HG02763 (cell line): ENCODE measurements around the gene JAM2.
"Not testable (repeated sequence)": the region's sequence is repeated elsewhere in the genome, so short reads cannot be mapped to it uniquely, and the experiment has no call there.

Experiments used
- ATAC-seq: cut with Tn5 transposase; IDR thresholded peaks from one replicate; pipeline ENCODE4 v1.9.1; 2021; ENCODE audit warnings: mild to moderate bottlenecking, moderate library complexity; ENCODE audit not compliant: unreplicated experiment

The JAM2 gene

GRCh38 chr21:25714066-25714465, 75.0 kb downstream of the JAM2 start:
- not testable (repeated sequence) for ATAC-seq

DNA sequence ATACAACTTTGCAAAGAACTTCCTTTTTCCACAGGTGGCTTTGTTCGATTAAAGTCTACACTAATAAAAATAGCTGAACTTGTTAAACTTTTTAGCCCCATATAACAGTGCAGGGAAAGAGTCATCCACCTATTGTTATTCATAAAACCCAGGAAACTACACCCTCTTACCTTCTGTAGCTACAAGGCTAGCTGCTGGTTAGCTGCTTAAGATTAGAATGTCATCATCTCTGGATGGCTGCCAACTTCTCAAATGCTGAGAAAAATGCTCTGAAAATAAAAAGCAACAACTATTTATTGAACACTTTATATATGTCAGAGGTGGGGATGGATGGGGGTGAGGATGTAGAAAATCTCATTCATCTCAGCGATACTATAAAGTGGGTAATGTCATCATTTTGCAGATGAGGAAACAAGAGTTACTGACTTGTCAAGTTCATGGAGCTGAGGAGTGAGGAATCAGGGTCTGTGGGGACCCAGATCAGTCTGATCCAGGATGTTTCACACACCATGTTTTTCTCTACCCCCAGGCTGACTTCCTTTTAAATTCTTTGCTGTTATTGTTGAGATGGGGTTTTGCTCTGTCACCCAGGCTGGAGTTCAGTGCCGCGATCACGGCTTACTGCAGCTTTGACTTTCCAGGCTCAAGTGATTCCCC, 78.6 kb downstream of the JAM2 start:
- ATAC-seq = no peak

GRCh38 chr21:25721987-25722386, 82.9 kb downstream of the JAM2 start:
- no peak for ATAC-seq

- ATAC-seq = no peak
Measured at GRCh38 chr21:25722631-25723030, 83.6 kb downstream of the JAM2 start.

- ATAC-seq = no peak
Measured at GRCh38 chr21:25732091-25732760, 93.2 kb downstream of the JAM2 start.

DNA sequence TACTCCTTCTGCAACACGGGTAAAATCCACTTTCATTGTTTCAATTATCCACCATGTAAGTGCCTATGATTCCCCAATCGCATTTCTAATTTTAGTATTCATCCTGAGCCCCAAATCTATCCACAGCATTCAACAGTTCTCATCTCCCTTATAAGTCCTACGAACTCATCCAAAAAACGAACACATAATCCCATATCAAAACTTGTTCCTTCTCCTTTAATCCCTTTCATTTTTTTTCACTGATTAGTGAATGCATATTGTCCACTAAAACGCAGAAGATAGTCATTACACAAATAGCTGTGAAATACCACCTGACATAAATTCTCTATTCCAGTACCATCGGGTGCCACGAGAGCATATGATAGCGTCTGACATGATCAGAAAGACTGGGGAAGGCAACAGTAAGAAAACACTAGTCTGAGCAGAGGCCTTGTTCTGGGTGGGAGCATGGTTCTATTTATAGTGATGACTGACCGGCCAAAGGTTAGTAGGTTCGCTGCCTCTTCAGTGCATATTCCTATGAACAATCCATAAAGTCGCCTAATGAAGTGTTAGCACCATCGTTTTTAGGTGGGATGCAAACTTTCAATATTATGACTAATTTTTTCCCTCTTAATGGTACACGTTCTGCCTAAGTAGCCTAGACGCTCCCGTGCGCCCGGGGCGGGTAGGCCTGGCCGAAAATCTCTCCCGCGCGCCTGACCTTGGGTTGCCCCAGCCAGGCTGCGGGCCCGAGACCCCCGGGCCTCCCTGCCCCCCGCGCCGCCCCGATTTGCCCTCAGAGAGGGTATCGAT, 95.0 kb downstream of the JAM2 start:
- ATAC-seq = peak; percentile 4

DNA sequence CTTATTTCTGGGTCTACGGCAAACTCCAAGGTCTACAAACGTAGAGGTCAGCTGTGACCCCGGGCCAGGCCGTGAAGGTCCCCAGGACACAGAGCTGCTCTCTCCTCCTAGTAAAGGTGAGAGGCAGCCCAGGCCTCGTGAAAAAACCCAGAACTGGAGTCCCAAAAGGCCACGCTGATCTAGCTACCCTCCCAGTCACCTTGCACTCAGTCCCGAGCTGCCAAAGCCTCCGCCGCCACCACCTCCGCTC, 95.5 kb downstream of the JAM2 start:
- no peak for ATAC-seq

- peak; percentile 89 for ATAC-seq
Measured at GRCh38 chr21:25734904-25735645, 96.0 kb downstream of the JAM2 start, which contains the start of the genes ATP5PF and GABPA. Gene ATP5PF, minus strand, starts transcription at chr21:25734904. Its CDS starts 5,110 bp downstream, at chr21:25729794. Gene GABPA, plus strand, starts transcription at chr21:25734972. Its CDS starts 6,627 bp downstream, at chr21:25741599.

DNA sequence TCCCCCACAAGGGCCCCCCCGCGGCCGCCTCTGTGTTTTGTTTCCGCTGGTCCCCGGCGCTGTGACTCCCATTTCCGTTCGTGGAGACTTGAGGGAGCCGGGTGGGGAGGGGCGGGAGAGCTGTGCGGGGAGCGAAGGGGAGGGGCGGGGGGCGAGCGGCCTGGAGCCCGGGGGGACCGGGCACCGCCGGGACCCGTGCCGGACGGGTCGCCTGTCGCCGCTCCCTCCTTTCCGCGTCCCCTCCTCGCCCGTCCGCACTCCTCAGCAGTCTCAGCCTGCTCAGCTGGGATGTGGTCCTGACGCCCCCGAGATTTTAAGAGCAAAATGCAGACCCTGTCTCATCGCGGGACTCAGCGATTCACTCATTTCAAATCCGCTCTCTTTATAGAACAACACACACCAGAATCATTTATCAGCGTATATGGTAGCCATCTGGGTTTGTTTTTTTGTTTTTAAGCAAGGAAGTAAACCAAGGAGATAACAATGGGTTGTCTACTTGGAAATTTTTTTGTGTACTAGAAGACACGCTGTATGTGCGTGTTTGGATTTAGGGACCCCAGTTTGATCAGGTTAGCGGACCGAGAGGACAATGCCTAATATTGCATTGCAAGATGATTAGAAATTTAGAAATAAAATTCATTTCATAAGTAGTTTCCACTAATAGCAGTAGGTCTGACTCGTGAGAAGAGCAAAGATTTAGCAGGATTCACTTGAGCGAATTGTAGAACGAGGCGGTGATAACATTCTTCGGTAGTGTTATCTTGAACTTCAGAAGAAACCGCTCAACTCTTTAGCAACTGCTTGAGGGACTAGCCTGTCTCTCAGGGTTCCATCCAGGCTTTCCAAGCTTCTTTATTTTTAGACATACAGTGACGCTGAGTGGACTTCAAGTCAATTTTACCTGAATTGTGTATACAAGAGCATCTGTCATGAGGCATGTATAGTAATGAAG, 96.9 kb downstream of the JAM2 start:
- ATAC-seq = peak; percentile 8

GRCh38 chr21:25737421-25737820, 98.4 kb downstream of the JAM2 start:
- ATAC-seq = no peak

- ATAC-seq = no peak
Measured at GRCh38 chr21:25742900-25743299, 103.8 kb downstream of the JAM2 start.

DNA sequence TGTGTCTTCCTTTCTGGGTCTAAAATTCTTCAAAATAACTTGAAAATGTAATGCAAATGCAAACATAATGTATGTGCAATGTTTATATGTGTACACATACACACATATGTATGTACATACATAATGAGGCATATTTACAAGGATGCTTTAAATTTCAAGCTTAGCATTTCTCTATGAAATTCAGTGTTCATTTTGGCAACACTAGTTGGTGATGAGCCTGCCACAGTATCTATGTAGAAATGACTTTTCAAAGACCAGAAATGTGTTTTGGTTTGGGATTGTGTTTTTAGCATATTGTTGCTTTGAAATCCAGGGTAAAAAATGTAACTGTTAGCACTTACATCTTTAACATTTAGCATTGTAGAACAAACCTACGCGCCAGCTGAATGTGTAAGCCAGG, 105.8 kb downstream of the JAM2 start:
- ATAC-seq = no peak

GRCh38 chr21:25750085-25750484, 111.0 kb downstream of the JAM2 start:
- no peak for ATAC-seq

- ATAC-seq = no peak
Measured at GRCh38 chr21:25752416-25752815, 113.4 kb downstream of the JAM2 start.

GRCh38 chr21:25756190-25756932, 117.3 kb downstream of the JAM2 start:
- ATAC-seq = peak; percentile 50

DNA sequence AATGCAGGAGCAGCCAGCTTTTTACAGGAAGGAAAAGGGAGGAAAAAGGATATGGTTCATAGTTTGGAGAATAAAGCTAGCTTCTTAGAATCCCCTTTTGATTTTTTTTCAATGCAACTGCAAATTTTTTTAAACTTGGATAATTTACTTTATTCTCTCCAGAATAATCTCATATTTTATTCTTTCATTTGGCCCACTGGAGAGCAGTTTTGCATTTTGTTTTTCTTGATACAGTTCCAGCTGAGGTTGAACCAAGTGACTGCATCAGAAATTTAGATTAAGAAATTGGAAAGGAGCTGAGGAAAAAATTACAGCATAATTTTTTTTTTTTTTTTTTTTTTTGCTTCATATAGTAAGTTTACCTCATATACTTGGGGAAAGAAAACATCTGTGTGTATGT, 118.5 kb downstream of the JAM2 start:
- no peak for ATAC-seq

- ATAC-seq = no peak
Measured at GRCh38 chr21:25759573-25759972, 120.5 kb downstream of the JAM2 start.

DNA sequence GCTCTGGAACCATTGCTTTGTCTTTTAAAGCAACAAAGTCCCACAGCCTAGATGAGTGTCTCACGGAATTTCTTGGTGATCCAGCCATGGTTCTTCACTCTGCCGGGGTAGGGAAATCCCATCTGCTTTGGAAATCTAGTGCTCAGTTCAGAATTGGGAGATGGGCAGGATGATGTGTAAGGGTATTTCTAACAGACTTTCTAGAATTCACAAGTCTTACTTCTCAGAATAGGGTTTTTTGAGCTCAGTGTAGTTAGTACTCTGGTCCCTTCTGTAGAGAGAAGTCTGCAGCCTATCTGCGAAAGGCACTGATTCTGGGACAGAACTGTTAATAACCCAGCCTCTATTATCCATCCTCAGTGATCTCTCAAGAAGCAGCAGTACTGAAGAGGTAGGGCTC, 121.0 kb downstream of the JAM2 start:
- ATAC-seq = no peak

GRCh38 chr21:25760677-25761076, 121.6 kb downstream of the JAM2 start:
- ATAC-seq = no peak
